Hepatocyte (in vitro differentiated cells): Measurements from ENCODE around the gene ZBTB21.

Experiments used
- CTCF ChIP-seq: fragments of 200-600 bp; sonication (generic); IDR thresholded peaks from 2 replicates; pipeline ENCODE4 v1.5.1; 2016; ENCODE audit warnings: antibody characterized with exemption, mild to moderate bottlenecking; ENCODE audit not compliant: poor library complexity
- EZH2 ChIP-seq: fragments of 200-600 bp; sonication (generic); IDR thresholded peaks from 2 replicates; pipeline ENCODE4 v1.6.1; 2016; ENCODE audit warnings: antibody characterized with exemption, mild to moderate bottlenecking, borderline replicate concordance
- EZH2phosphoT487 ChIP-seq: fragments of 200-600 bp; sonication (generic); IDR thresholded peaks from one replicate; pipeline ENCODE4 v1.6.1; 2018; ENCODE audit warnings: antibody characterized with exemption, mild to moderate bottlenecking, low read depth, moderate library complexity; ENCODE audit not compliant: unreplicated experiment, severe bottlenecking

- TF ChIP-seq CTCF (no peak), EZH2 (no peak), EZH2phosphoT487 (no peak)
These were observed 45.1 kb downstream of the ZBTB21 start for GRCh38 chr21:41965045-41965444.
